Transverse colon (tissue), 3 donors: Measurements from ENCODE around the gene MPDU1.

Experiments used
- CTCF ChIP-seq, 5 experiments: fragments of 200-600 bp in 3 of 5; fragments of 450-650 bp in 2 of 5; sonication (generic) in 3 of 5; IDR thresholded peaks; 1 replicate in 2 of 5; 2 replicates in 3 of 5; pipeline ENCODE4 v1.5.1; 2016 to 2017; ENCODE audit warnings: antibody characterized with exemption in 5 of 5, inconsistent platforms in 3 of 5, mild to moderate bottlenecking in 2 of 5, moderate library complexity in 1 of 5
- EP300 ChIP-seq: sonication (generic); formaldehyde crosslinking; IDR thresholded peaks from one replicate; pipeline ENCODE4 v1.6.1; 2017; ENCODE audit warnings: antibody characterized with exemption, low read depth
- POLR2A ChIP-seq: fragments of 450-650 bp; IDR thresholded peaks from one replicate; pipeline ENCODE4 v1.6.1; 2016; ENCODE audit warnings: antibody characterized with exemption, mild to moderate bottlenecking, moderate library complexity

DNA sequence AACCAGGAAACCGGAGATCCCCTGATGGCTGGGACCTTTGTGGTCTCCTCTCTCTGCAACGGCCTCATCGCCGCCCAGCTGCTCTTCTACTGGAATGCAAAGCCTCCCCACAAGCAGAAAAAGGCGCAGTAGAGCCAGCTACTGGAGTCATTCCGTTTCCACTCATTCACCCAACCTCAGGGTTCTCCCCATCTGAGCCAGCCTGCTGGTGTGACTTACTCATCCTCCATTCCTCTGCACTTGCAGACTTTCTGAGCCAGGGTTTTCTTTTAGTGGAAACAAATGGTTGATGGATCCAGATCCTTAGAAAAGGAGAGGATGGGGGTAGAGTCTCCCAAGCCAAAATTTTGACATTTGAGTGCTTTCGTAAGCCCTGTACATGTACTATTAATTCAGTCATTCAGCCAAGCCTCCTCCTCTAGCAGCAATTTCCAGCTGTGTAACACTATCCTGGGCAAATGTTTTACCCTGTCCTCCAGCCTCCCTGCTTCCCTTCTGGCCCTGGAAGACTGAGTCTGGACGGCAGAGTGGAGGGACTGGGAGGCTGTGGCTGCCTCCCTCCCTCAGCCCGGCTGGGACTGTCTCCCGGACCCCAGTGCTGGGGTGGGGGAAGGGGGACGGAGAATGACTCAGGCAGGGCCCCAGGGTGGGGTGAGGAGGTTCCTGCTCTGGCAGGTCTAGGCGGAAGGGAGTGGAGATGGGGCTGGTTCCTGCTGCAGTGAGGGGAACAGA is 3.9 kb downstream of the MPDU1 start:
- no peak for TF ChIP-seq CTCF (IDR thresholded peaks at IDR 0.05)
- TF ChIP-seq POLR2A = no peak
- no peak for TF ChIP-seq EP300
